Adipocyte (in vitro differentiated cells): ENCODE data around the gene ZMIZ1.

ENCODE experiments used
- DNase-seq: peaks from one replicate; pipeline ENCODE4 v3.0.0-alpha.2; 2015; ENCODE audit warnings: low read depth
- H3K27me3 ChIP-seq: replicated peaks from 2 replicates; pipeline ENCODE4 v1.7.0; 2013; ENCODE audit warnings: mild to moderate bottlenecking, low read length, moderate library complexity; ENCODE audit not compliant: control insufficient read depth, insufficient read depth
- H3K36me3 ChIP-seq: 2 replicates; pipeline ENCODE4 v1.7.0; 2013; ENCODE audit warnings: low read length, mild to moderate bottlenecking, moderate library complexity; ENCODE audit not compliant: control insufficient read depth, insufficient read depth, severe bottlenecking
- H3K4me1 ChIP-seq: 2 replicates; pipeline ENCODE4 v1.7.0; 2013; ENCODE audit warnings: mild to moderate bottlenecking, low read length, moderate library complexity; ENCODE audit not compliant: control insufficient read depth, insufficient read depth
- H3K4me3 ChIP-seq: 2 replicates; pipeline ENCODE4 v1.7.0; 2013; ENCODE audit warnings: mild to moderate bottlenecking, low read length, moderate library complexity
- H3K9ac ChIP-seq: 2 replicates; pipeline ENCODE4 v1.7.0; 2013; ENCODE audit warnings: mild to moderate bottlenecking, low read length, moderate library complexity
- H3K9me3 ChIP-seq: 2 replicates; pipeline ENCODE4 v1.7.0; 2013; ENCODE audit warnings: mild to moderate bottlenecking, low read length, moderate library complexity; ENCODE audit not compliant: control insufficient read depth

ZMIZ1 gene

DNA sequence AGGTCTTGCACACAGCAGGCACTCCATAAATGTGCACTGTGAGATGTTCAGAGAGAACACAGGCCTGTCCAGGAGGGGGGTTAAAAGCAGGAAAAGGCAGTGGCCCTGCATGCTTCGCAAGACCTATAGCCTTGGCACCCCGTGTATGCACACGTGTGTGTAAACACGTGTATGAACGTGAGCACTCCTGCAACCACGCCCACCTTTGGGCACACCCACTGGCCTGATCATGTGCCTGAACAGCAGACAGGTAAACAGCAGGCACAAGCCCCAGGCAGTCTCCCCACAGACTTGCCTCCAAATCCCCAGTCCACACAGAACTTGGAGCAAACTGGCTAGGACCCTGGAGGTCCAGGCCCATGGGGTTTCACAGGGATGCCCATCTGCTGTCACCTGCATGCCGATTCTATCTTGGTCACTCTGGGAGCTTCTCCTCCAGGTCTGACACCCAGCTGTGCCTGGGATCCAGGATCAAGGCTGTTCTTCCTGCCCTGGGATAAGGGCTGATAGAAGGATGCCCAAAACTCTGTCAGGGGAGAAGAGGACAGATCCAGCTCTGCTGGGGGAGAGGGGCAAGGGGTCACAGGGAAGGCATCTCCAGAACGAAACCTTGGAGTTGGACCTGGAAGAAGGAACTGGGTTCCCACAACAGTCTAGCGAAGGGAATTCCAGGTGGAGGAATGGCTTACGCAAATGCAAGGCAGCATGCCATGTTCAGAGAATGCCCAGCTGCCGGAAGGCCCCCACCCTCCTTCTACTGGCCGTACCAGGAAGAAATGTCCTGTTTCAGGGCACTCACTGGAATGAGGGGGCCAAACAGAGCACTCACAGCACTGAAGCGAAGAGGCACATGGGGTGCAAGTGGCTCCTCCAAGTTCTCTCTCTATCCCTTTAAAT is 14.3 kb upstream of the ZMIZ1 start:
- Histone ChIP-seq H3K4me1 (peaks cover 20% of the 10 kb centered on the region), H3K4me3 (no peak overlapping the region), H3K9me3 (no peaks in the 10 kb centered on the region), H3K36me3 (no peaks in the 10 kb centered on the region), H3K9ac (no peak overlapping the region), H3K27me3 (no peaks in the 10 kb centered on the region)
- no peak for DNase-seq

- no peaks in the 10 kb centered on the region for H3K9me3 ChIP-seq
- peaks cover 14% of the 10 kb centered on the region for H3K4me1 ChIP-seq
- H3K27me3 ChIP-seq = no peaks in the 10 kb centered on the region
- no peak overlapping the region for H3K9ac ChIP-seq
- DNase-seq = no peak
- no peaks in the 10 kb centered on the region for H3K36me3 ChIP-seq
- no peak overlapping the region for H3K4me3 ChIP-seq
Observed at GRCh38 chr10:79055100-79055782, 13.5 kb upstream of the ZMIZ1 start.

DNA sequence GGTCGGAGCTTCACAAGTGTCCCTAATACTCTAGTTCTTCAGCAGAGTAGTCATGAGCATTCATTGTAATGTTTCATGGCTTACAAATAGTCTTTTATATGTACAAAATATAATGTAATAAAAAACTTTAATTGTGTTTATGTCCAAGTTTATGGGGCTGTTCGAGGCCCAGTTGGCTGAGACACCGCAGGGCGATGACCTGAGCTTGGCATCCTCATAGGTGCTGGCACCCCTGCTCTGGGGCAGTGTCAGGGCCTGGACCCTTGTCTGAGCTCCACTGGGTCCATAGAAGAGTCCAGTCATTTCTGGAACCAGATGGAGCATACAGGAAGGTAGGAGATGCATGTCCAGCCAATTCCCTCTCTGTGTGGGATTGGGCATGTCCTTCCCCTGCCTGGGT is 12.9 kb upstream of the ZMIZ1 start:
- Histone ChIP-seq H3K9ac (no peak overlapping the region), H3K36me3 (no peaks in the 10 kb centered on the region), H3K4me1 (peaks cover 8% of the 10 kb centered on the region), H3K27me3 (no peaks in the 10 kb centered on the region), H3K9me3 (no peaks in the 10 kb centered on the region), H3K4me3 (no peak overlapping the region)
- DNase-seq = no peak

- Histone ChIP-seq H3K4me1 (peaks cover 7% of the 10 kb centered on the region), H3K36me3 (no peaks in the 10 kb centered on the region), H3K9ac (no peak overlapping the region), H3K4me3 (no peak overlapping the region), H3K9me3 (no peaks in the 10 kb centered on the region), H3K27me3 (no peaks in the 10 kb centered on the region)
- DNase-seq = no peak
Observed at GRCh38 chr10:79056361-79056735, 12.4 kb upstream of the ZMIZ1 start.

DNA sequence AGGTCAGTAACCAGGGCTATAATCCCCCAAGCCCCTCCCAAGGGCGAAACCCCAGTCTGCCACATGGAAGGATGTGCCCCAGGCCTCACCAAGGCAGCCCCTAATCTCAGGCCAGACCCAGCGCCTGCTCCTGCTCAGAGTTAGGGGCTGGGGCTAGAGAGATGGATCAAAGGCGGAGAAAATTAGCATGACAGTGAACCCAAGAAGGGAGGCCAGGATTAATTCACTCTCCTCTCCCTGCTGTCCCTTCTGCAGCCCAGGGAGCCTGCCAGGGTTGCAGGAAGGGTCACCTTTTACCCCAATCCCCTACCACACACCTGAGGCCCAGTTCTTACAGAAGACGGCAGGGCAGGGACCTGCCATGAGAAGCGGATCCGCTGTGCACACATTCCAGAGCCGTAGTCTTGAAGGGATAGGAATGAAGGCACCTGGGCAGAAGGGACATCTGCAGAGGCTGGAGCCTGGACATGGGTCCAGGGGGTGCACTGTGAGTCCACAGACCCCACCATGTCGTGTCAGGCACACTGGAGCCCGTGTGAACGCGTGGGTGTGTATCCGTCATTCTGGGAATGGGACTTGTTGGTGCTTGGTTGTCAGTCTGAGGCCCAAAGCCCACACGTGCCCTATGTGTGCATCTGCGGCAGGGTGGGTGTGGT is 11.9 kb upstream of the ZMIZ1 start:
- Histone ChIP-seq H3K4me1 (peaks cover 9% of the 10 kb centered on the region), H3K9ac (no peak overlapping the region), H3K9me3 (no peaks in the 10 kb centered on the region), H3K36me3 (no peaks in the 10 kb centered on the region), H3K27me3 (no peaks in the 10 kb centered on the region), H3K4me3 (no peak overlapping the region)
- no peak for DNase-seq

GRCh38 chr10:79057481-79058275 is 11.1 kb upstream of the ZMIZ1 start:
- H3K9ac ChIP-seq = no peak overlapping the region
- H3K4me3 ChIP-seq = no peak overlapping the region
- no peak for DNase-seq
- peaks cover 9% of the 10 kb centered on the region for H3K4me1 ChIP-seq
- no peaks in the 10 kb centered on the region for H3K27me3 ChIP-seq
- H3K9me3 ChIP-seq = no peaks in the 10 kb centered on the region
- H3K36me3 ChIP-seq = no peaks in the 10 kb centered on the region

DNA sequence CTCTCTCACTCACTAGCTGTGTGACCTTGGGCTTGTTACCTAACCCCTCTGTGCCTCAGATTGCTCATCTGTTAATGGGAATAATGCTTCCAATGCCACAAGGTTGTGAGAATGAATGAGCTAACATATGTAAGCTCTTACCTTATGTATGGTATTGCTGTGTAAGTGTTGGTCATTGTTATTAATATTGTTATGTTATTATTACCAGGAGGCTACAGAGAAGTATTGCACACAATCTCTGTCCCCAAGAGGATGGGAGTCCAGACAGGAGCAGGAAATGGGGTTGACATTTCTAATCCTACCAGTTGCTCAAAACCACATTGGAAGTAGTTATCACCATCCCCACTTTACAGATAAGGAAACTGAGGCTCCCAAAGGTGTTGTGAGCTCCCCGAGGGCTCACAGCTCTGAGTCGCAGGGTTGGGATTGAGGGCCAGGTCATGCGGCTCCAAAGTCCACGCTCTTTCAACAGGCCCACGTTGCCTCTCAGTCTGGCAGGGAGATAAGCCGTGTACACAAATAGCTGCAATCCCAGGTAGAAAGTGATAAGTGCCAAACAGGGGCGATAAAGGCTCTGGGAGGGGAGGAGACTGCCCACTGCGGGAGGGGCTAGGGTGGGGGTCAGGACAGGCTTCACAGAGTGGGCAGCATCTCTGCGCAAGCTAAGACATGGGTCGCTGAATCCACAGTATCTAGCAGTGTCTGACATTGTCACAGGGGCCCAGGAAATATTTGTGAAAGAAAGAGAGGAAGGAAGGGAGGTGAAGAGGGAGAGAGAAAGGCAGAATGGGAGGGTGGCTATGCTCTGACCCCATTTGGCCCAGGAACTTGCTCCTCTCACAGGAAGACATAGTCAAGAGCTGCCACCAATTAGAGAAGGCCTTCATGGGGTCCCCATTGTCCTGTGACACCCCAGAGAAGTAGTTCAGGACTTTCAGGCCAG is 9.6 kb upstream of the ZMIZ1 start:
- Histone ChIP-seq H3K27me3 (no peaks in the 10 kb centered on the region), H3K36me3 (no peaks in the 10 kb centered on the region), H3K4me1 (peaks cover 9% of the 10 kb centered on the region), H3K9me3 (no peaks in the 10 kb centered on the region), H3K4me3 (no peak overlapping the region), H3K9ac (no peak overlapping the region)
- DNase-seq = no peak

- Histone ChIP-seq H3K9me3 (no peaks in the 10 kb centered on the region), H3K9ac (no peak overlapping the region), H3K36me3 (no peaks in the 10 kb centered on the region), H3K27me3 (no peaks in the 10 kb centered on the region), H3K4me3 (no peak overlapping the region), H3K4me1 (peaks cover 9% of the 10 kb centered on the region)
- DNase-seq = no peak
Observed at GRCh38 chr10:79059859-79060379, 8.8 kb upstream of the ZMIZ1 start.

DNA sequence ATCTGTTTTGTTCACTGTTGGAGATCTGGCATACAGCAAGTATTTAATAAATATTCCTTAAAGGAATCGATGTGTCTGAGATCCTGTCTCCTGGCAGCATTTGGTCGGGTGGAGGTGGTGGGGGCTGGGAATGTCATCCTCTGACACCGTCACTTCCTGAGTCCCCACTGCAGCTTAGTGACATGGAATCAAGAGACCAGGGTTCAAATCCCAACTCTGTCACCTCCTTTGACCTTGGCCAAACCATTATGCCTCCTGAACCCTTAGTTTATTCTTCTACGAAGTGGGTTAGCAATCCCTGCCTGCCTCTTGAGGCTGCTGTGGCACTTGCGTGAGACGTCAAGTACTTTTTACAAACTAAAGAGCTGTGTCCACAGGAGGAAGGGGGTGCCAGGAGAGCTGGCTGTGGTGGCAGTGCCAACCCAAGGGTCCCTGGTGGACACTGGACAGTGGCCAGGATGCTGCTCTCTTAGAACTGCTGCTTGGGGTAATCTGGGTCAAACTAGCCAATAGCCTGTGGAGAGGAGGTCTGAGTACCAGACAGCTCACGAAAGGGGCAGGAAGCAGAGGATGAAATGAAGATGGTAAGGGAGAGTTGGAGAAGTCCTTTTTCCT is 8.0 kb upstream of the ZMIZ1 start:
- H3K36me3 ChIP-seq = no peaks in the 10 kb centered on the region
- H3K4me3 ChIP-seq = no peak overlapping the region
- H3K4me1 ChIP-seq = peaks cover 9% of the 10 kb centered on the region
- no peaks in the 10 kb centered on the region for H3K9me3 ChIP-seq
- DNase-seq = no peak
- no peak overlapping the region for H3K9ac ChIP-seq
- no peaks in the 10 kb centered on the region for H3K27me3 ChIP-seq
